ENCODE data around the gene C1QTNF6.

DNA sequence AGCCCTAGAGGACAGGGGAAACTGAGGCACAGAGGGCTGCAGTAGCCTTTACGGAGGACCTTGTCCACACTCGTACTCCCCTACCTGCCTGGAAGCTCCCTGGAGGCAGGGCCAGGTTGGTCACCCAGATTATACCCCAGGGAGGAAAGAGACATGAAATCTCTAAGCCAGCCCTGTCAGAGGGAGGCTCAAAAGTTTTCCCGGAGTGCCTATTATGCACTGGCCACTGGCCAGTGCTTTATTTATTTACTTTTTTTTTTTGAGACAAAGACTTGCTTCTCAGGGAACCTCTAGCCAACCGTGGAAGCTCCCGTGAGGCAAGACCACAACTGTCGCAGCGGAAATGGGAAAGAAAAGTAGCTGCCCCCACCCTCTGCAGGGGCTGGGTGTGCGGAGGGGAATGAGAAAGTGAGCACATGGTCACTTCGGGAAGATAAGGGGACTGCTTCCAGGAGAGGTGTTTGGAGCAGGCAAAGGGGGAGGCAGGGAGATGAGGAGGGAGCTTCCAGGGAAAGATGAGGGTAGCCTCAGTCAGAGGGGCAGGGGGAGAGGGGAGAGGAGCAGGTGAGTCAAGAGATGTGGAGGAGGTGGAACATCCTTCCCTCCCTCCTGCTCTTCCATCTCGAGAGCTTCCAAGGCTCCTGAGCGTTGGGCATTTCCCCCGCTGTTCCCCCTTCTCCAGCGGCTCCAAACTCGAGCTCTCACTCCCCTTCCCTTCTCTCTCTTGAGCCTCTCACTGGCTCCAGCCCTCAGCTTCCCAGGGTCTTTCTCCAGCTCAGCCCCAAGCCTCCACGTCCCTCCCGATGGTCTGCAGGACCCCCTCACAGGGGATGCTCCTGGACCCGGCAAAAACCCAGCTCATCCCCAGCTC, 42.6 kb downstream of the C1QTNF6 start:
- TF ChIP-seq, protein P1, sequence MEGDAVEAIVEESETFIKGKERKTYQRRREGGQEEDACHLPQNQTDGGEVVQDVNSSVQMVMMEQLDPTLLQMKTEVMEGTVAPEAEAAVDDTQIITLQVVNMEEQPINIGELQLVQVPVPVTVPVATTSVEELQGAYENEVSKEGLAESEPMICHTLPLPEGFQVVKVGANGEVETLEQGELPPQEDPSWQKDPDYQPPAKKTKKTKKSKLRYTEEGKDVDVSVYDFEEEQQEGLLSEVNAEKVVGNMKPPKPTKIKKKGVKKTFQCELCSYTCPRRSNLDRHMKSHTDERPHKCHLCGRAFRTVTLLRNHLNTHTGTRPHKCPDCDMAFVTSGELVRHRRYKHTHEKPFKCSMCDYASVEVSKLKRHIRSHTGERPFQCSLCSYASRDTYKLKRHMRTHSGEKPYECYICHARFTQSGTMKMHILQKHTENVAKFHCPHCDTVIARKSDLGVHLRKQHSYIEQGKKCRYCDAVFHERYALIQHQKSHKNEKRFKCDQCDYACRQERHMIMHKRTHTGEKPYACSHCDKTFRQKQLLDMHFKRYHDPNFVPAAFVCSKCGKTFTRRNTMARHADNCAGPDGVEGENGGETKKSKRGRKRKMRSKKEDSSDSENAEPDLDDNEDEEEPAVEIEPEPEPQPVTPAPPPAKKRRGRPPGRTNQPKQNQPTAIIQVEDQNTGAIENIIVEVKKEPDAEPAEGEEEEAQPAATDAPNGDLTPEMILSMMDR (IDR thresholded peaks at IDR 0.05 in 2 of 3, conservative IDR thresholded peaks at IDR 0.05 in 1 of 3; ENCODE audit: borderline replicate concordance in 1 of 3, insufficient read depth in 1 of 3, low read depth in 2 of 3, low read length in 2 of 3), result no peak
- TF ChIP-seq ZNF274 (IDR thresholded peaks at IDR 0.05; ENCODE audit: low read depth, low read length), result no peak
- no peak for TF ChIP-seq EZH2 (IDR thresholded peaks at IDR 0.05)
- TF ChIP-seq SRF (IDR thresholded peaks at IDR 0.05; ENCODE audit: low read depth), result no peak
- no peak for TF ChIP-seq EZH2phosphoT487 (IDR thresholded peaks at IDR 0.05; ENCODE audit: borderline replicate concordance)
- TF ChIP-seq EGR1 (IDR thresholded peaks at IDR 0.05; ENCODE audit: low read depth), result no peak
- no peak for TF ChIP-seq POLR2A (IDR thresholded peaks at IDR 0.05; ENCODE audit: borderline replicate concordance, extremely low read depth, insufficient read depth, insufficient read length)

Data from HCT116 (cell line).